ENCODE data around the gene TSPAN31.

TSPAN31 gene

GRCh38 chr12:57722716-57723629 lies 21.9 kb upstream of the TSPAN31 start:
- no peak for DNase-seq (ENCODE audit: low spot score)

GRCh38 chr12:57723630-57723962 lies 21.2 kb upstream of the TSPAN31 start:
- DNase-seq (ENCODE audit: low spot score), result no peak

- DNase-seq (ENCODE audit: low spot score), result no peak
These were observed 20.6 kb upstream of the TSPAN31 start for GRCh38 chr12:57724003-57724935.

GRCh38 chr12:57724936-57725740 lies 19.7 kb upstream of the TSPAN31 start:
- DNase-seq (ENCODE audit: low spot score), result no peak

- DNase-seq (ENCODE audit: low spot score), result no peak
These were observed 19.0 kb upstream of the TSPAN31 start for GRCh38 chr12:57725851-57726150.

GRCh38 chr12:57726151-57726883 lies 18.5 kb upstream of the TSPAN31 start:
- DNase-seq (ENCODE audit: low spot score), result peak; percentile 14

- DNase-seq (ENCODE audit: low spot score), result no peak
These were observed 17.7 kb upstream of the TSPAN31 start for GRCh38 chr12:57726884-57727757.

- no peak for DNase-seq (ENCODE audit: low spot score)
These were observed 17.0 kb upstream of the TSPAN31 start for GRCh38 chr12:57727758-57728395.

- no peak for DNase-seq (ENCODE audit: low spot score)
These were observed 15.5 kb upstream of the TSPAN31 start for GRCh38 chr12:57729321-57729844.

GRCh38 chr12:57730336-57731067 lies 14.3 kb upstream of the TSPAN31 start:
- no peak for DNase-seq (ENCODE audit: low spot score)

- no peak for DNase-seq (ENCODE audit: low spot score)
These were observed 13.3 kb upstream of the TSPAN31 start for GRCh38 chr12:57731411-57732080.

GRCh38 chr12:57732270-57732669 lies 12.6 kb upstream of the TSPAN31 start:
- no peak for DNase-seq (ENCODE audit: low spot score)

- DNase-seq (ENCODE audit: low spot score), result no peak
These were observed 11.9 kb upstream of the TSPAN31 start for GRCh38 chr12:57732726-57733593.

- DNase-seq (ENCODE audit: low spot score), result no peak
These were observed 10.9 kb upstream of the TSPAN31 start for GRCh38 chr12:57733928-57734327.

GRCh38 chr12:57734591-57734990 lies 10.2 kb upstream of the TSPAN31 start:
- no peak for DNase-seq (ENCODE audit: low spot score)

GRCh38 chr12:57735198-57735855 lies 9.5 kb upstream of the TSPAN31 start:
- DNase-seq (ENCODE audit: low spot score), result no peak
